Stimulated activated naive CD8-positive, alpha-beta T cell treated with anti-CD3 and anti-CD28 coated beads, Interleukin-15, amount 100 ng/mL, for 72 hours (primary cell): ENCODE data around the gene MTUS2.
"Not testable (repeated sequence)": the region's sequence is repeated elsewhere in the genome, so short reads cannot be mapped to it uniquely, and the experiment has no call there.

ENCODE experiments used
- ATAC-seq: fragments of 150-1000 bp; cut with Tn5 transposase; 2 replicates; pipeline ENCODE4 v1.10.0; 2021; ENCODE audit warnings: mild to moderate bottlenecking, moderate library complexity
- DNase-seq, 2 donors: peaks; one replicate each; pipeline ENCODE4 v3.0.0; 2021 to 2022
- H3K27ac Mint-ChIP-seq, 2 donors: one replicate each; pipeline ENCODE4 v1.8.0; 2022; ENCODE audit warnings: mild to moderate bottlenecking in 2 of 2, mixed read lengths in 2 of 2, moderate library complexity in 2 of 2
- H3K27me3 Mint-ChIP-seq: one replicate; pipeline ENCODE4 v1.8.0; 2022; ENCODE audit warnings: mixed read lengths
- H3K4me1 Mint-ChIP-seq: one replicate; pipeline ENCODE4 v1.8.0; 2022; ENCODE audit warnings: mild to moderate bottlenecking, mixed read lengths
- H3K4me3 Mint-ChIP-seq, 2 donors: one replicate each; pipeline ENCODE4 v1.8.0; 2022; ENCODE audit warnings: mild to moderate bottlenecking in 2 of 2, mixed read lengths in 2 of 2, moderate library complexity in 1 of 2
- H3K9me3 Mint-ChIP-seq, 2 donors: one replicate each; pipeline ENCODE4 v1.8.0; 2022; ENCODE audit warnings: mixed read lengths in 2 of 2

Gene MTUS2

DNA sequence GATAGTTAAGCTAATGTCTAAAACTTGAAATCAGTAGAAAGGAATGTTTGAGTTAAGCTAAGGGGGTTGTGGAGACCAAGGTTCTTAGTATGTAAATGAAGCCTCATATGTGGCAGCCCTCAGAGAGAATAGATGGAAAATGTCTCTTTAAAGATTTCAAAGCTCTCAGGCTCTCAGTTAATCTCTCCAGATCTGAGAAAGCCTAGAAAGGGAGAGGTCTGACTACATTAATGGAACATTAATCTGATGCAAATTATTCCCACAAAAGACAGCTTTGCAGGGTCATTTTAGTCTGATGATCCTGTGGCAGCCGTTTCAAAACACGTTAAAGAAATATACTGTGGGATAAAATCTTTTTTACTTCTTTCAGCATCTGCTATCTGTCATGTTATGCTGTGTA, 508.4 kb downstream of the MTUS2 start:
- ATAC-seq (no peak), DNase-seq (no peak)
- Mint-ChIP-seq H3K4me3 (no peak overlapping the region), H3K27me3 (no peaks in the 10 kb centered on the region), H3K27ac (no peak overlapping the region), H3K9me3 (peaks cover 0 to 6% of the 10 kb centered on the region in 2 donors), H3K4me1 (no peaks in the 10 kb centered on the region)

DNA sequence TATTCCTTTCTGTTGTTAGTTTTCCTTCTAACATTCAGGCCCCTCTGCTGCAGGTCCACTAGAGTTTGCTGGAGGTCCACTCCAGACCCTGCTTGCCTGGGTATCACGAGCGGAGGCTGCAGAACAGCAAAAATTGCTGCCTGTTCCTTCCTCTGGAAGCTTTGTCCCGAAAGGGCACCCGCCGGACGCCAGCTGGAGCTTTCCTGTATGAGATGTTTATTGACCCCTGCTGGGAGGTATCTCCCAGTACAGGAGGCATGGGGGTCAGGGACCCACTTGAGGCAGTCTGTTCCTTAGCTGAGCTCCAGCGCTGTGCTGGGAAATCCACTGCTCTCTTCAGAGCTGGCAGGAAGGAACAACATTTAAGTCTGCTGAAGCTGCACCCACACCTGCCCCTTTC, 516.2 kb downstream of the MTUS2 start:
- no peak overlapping the region for H3K27ac Mint-ChIP-seq
- no peaks in the 10 kb centered on the region for H3K27me3 Mint-ChIP-seq
- no peaks in the 10 kb centered on the region for H3K4me1 Mint-ChIP-seq
- H3K4me3 Mint-ChIP-seq: no peak overlapping the region
- peaks cover 8 to 18% of the 10 kb centered on the region in 2 donors for H3K9me3 Mint-ChIP-seq
- DNase-seq (no peak), ATAC-seq (no peak)

DNA sequence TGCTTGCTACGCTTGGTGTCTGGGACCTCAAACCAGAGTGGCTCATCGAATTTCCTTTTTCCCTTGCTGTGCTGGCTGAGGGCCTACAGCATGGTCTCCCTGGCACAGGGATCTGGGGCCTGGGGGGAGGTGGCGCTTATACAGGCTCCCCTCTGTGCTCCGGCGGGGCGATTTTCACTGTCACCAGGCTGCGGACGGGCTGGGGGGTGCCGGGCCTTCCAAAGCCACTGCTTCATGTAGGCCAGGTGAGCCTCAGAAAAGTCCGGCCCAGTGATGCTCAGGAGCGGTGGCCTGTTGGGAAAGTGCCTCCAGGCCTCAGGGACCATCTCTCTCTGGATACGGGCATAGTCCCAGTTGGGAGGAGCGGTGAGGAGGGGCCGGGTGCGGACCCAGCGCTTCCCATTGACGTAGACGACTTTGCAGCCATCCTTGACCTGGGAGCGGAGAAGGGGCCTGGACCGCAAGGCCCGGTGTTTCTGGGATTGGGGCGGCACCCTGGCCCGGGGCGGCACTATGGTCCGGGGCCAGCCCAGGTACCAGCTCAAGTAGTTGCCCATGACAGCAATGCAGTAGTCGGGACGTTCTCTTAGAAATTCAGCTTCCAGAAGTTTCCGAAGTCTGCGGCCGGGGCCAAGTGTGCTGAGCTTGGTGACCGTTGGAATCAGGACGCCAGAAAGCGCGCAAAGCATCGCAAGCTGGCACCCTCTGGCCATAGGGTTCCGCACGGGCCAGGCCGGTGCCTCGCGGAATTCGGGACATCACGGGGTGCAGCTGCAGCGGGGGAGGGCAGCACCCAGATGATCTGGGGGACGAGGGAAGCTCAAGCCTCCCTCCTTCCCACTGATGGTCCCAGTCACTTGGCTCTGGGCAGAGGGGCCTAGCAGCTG, 519.5 kb downstream of the MTUS2 start:
- ATAC-seq: no peak
- no peak overlapping the region for H3K4me3 Mint-ChIP-seq
- no peak overlapping the region for H3K27ac Mint-ChIP-seq
- peaks cover 8 to 15% of the 10 kb centered on the region in 2 donors for H3K9me3 Mint-ChIP-seq
- no peak for DNase-seq
- H3K27me3 Mint-ChIP-seq: no peaks in the 10 kb centered on the region
- no peaks in the 10 kb centered on the region for H3K4me1 Mint-ChIP-seq

DNA sequence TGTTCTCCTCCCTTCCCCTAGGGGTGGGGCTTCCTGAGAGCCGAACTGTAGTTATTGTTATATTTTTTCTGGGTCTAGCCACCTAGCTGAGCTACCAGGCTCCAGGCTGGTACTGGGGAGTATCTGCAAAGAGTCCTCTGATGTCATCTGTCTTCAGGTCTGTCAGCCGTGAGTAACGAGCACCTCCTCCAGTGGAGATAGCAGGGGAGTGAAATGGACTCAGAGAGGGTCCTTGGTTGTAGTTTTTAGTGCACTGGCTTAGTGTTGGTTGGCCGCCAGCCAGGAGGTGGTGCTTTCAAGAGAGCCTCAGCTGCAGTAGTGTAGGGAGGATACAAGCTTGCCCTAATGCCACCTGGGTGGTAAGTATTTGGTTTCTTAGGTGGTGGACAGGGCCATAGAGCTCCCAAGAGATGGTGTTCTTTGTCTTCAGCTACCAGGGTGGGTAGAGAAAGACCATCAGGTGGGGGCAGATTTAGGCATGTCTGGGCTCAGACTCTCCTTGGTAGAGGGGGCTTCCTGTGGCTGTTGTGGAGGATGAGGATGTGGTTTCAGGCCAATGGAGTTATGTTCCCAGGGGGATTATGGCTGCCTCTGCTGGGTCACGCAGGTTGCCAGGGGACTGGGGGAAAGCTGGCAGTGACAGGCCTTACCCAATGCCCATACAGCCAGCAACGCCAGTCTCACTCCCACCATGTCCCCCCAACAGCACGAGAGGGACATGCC, 525.9 kb downstream of the MTUS2 start:
- H3K27me3 Mint-ChIP-seq: peaks cover 26% of the 10 kb centered on the region
- ATAC-seq, H3K4me1 Mint-ChIP-seq, H3K4me3 Mint-ChIP-seq, H3K9me3 Mint-ChIP-seq, DNase-seq, H3K27ac Mint-ChIP-seq: not testable (repeated sequence)

DNA sequence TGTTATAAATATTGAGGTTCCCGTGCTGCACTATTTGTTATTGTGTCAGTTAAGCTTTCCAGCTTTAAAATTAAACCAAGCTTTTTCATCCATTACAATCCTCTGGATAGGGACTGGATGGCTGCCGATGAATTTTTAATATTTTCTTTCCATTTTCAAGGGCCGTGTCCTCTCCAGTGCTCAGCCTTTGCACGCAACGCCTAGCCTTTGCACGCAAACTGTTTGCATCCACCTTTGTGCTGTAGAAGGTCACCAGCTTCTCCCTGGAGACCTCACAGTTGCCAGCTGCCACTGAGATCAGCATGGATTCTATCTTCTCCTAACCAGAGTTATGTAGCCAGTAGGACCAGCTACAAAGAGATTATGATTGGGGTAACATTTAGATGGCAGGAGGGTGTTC, 534.9 kb downstream of the MTUS2 start:
- ATAC-seq (no peak), DNase-seq (no peak)
- Mint-ChIP-seq H3K4me1 (no peaks in the 10 kb centered on the region), H3K27ac (no peak overlapping the region), H3K9me3 (no peaks in the 10 kb centered on the region), H3K4me3 (no peak overlapping the region), H3K27me3 (peaks cover 25% of the 10 kb centered on the region)

DNA sequence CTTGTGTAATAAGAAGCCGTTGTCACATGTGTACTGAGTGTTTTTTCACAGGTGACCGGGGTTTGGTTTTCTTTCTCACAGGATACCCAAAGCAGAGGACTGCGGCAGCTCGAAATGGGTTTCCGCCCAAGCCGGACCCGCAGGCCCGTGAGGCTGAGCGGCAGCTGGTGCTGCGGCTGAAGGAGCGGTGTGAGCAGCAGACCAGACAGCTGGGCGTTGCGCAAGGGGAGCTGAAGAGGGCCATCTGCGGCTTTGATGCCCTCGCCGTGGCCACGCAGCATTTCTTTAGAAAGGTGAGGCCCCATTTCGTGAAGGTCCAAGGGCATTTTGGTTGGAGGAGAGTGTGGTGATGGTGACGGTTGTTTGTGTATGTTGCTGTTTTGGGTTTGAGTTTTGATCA, 539.0 kb downstream of the MTUS2 start:
- Mint-ChIP-seq H3K4me3 (no peak overlapping the region), H3K9me3 (no peaks in the 10 kb centered on the region), H3K27me3 (peaks cover 9% of the 10 kb centered on the region), H3K27ac (no peak overlapping the region), H3K4me1 (no peaks in the 10 kb centered on the region)
- DNase-seq: no peak
- ATAC-seq: no peak

DNA sequence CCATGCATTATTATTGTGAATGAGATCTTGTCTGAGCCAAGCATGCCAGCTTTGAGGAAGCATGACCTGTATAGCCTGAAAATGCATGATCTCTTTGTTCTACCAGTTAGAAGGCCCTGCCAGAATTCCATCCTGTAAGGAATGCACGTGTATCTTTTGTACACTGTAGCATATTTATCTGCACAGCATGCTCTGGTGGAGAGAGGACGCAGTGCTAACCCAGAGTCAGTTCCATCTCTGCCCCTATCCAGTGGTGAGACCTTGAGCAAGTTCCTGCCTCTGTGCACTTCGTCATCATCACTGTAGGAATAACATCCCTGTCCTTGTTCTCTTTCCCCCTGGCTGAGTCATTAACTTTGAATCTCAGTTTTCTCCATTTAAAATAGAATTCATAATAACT, 541.6 kb downstream of the MTUS2 start:
- DNase-seq: no peak
- H3K27ac Mint-ChIP-seq: no peak overlapping the region
- H3K4me3 Mint-ChIP-seq: no peak overlapping the region
- H3K9me3 Mint-ChIP-seq: no peaks in the 10 kb centered on the region
- no peak for ATAC-seq
- no peaks in the 10 kb centered on the region for H3K4me1 Mint-ChIP-seq
- peaks cover under 1% of the 10 kb centered on the region for H3K27me3 Mint-ChIP-seq

DNA sequence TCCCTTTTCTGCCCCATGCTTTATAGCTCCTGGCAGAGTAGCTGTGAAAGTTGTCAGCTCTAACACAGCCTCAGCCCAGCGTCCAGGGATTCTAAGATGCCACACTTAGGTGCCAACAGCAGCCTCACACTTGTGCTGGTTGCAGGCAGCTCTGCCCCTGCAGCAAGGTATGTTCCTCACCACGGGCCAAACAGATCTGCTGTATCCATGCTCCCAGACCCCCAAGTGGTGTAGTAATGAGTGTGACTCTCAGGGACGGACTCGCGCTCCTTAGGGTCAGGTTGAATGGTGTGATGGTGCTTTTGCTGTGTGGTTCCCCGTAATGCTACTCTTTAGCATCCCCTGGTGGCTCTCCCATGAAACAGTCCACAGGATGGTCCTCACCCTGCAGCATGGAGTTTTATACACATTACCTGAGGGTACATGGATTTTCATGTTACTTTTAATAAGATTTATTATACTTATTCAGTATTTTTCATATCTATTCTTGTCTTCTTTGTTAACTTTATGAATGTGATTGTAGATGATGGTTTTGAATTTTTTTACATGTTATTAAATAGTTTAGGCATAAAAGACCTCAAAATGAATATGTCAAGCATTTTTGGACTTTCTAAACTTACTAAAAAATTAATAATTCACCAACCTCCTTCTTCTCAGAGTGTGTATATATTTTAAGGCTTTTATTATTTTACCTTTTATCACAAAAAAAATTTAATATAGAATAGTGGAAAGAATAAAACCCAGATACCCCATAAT, 542.9 kb downstream of the MTUS2 start:
- H3K27ac Mint-ChIP-seq: no peak overlapping the region
- H3K27me3 Mint-ChIP-seq: peaks cover 12% of the 10 kb centered on the region
- H3K4me1 Mint-ChIP-seq: no peaks in the 10 kb centered on the region
- no peak overlapping the region for H3K4me3 Mint-ChIP-seq
- H3K9me3 Mint-ChIP-seq: no peaks in the 10 kb centered on the region
- ATAC-seq: peak; percentile 89
- peak; percentile 21 to 22 for DNase-seq

DNA sequence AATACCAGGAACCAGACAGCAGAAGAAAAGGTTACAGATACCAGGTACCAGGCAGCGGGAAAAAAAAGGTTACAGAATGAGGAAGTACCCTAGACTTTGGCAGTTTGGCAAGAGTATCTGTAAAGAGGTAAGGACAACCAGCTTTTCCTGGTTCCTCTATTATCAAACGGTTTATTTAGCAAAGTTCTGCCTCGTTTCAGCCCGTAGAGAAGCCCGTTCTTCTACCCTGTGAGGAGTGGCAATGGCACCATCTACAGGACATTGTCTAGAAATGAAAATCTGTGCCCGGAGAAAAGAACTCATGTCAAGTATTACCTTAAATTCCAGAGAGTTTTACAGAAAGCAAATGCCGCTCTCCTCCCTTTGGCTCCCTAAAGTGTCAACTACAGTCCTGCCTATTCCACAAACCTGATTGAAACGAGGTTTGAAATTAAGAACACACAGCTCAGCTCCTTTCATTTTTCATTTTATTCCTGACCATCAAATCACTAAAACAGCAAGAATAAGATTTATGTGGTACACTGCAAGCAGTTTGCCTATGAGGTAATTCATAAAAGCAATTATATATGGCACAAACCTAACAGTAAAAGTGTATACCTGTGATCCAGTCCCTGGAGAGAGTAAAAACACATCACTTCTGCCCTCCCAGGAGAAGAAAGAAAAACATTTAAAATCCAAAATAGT, 549.1 kb downstream of the MTUS2 start:
- DNase-seq: no peak
- Mint-ChIP-seq H3K9me3 (no peaks in the 10 kb centered on the region), H3K27ac (no peak overlapping the region), H3K27me3 (peaks cover 22% of the 10 kb centered on the region), H3K4me3 (no peak overlapping the region), H3K4me1 (no peaks in the 10 kb centered on the region)
- ATAC-seq: no peak

DNA sequence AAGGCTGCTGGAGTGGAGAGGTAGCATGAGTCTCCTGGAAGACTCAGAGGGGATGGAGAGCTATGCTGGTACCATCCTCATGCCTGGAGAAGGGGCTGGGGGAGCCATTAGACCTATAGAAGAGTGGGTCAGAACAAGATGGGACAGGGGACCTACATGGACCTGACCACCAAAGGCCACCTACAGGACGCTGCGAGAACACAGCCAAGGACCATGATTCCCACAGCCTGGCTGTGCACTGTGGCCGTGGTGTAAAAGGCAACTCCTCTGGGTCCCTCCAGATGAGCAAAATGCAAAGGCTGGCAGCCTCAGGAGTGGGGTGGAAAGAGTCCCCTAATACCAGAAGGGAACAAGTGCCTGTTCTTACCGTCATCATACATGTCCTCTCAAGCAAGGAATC, 559.1 kb downstream of the MTUS2 start:
- H3K27ac Mint-ChIP-seq: no peak overlapping the region
- no peak for ATAC-seq

DNA sequence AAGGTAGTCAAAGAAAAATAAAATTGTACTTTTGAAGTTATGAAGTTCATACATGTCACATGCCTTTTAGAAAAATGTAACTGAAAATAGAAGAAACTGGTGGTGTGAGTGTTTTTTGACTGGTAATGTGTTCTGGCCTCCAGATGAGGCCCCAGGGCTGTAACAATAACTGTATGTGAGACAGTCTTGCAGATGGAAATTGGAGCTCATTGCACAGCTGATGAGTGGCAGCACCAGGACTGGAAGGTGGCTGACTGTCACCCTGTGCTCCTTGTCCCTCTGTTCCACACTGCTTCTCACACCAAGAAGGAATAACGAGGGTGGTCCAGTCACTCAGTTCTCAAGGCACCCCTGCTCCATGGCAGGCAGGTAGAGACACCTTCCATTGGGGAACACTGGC, 559.7 kb downstream of the MTUS2 start:
- H3K4me3 Mint-ChIP-seq: no peak overlapping the region
- peaks cover 7% of the 10 kb centered on the region for H3K27me3 Mint-ChIP-seq
- peaks cover 8 to 17% of the 10 kb centered on the region in 2 donors for H3K9me3 Mint-ChIP-seq
- H3K4me1 Mint-ChIP-seq: no peaks in the 10 kb centered on the region
- H3K27ac Mint-ChIP-seq: no peak overlapping the region
- ATAC-seq: no peak
- DNase-seq: no peak

More for the DNA sequence above, 559.1 kb downstream of the MTUS2 start:
- H3K27me3 Mint-ChIP-seq: peaks cover 7% of the 10 kb centered on the region
- H3K9me3 Mint-ChIP-seq: peaks cover 8 to 17% of the 10 kb centered on the region in 2 donors
- H3K4me3 Mint-ChIP-seq: no peak overlapping the region
- no peaks in the 10 kb centered on the region for H3K4me1 Mint-ChIP-seq
- DNase-seq: no peak

DNA sequence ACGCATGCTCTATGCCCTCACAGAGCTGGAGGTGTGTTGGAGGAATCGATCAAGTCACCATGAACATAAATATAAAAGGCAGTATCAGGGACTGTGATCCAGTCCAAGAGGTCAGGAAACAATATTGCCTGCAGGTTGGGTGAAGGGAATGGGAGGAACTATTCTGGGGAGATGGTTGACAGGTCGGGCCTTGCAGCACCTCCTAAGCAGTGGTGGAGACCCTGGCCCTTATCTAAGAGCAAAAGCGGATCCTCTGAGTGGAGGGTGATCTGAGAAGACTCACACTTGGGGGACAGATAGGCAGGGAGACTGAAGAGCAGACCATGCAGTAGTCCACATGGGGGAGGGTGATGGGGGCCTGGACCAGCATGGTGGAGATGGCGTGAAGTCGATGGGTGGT, 561.9 kb downstream of the MTUS2 start:
- ATAC-seq (no peak), DNase-seq (no peak)
- Mint-ChIP-seq H3K4me1 (no peaks in the 10 kb centered on the region), H3K27ac (no peak overlapping the region), H3K9me3 (peaks cover 8 to 17% of the 10 kb centered on the region in 2 donors), H3K4me3 (no peak overlapping the region), H3K27me3 (peaks cover under 1% of the 10 kb centered on the region)

DNA sequence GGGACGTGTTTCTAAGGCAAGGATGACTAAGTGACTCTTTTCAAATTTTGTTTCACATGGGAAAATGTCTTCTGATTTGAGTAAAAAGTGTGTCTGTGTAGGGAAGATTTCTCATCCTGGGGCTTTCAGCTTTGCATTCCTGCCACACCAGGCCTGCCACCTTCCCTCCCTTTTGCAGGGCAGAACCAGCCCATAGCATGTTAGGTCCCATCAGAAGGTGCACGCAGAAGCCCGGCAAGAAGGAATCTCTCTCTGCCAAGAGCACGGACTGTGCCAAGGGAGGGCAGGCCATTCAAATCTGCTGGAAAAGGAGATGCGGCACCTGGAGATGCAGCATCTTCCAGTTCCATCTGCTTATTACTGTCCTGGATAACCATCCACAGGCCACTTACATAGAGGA, 563.3 kb downstream of the MTUS2 start:
- DNase-seq (no peak), ATAC-seq (no peak)
- Mint-ChIP-seq H3K9me3 (peaks cover 8 to 17% of the 10 kb centered on the region in 2 donors), H3K27ac (no peak overlapping the region), H3K4me1 (no peaks in the 10 kb centered on the region), H3K4me3 (no peak overlapping the region), H3K27me3 (no peaks in the 10 kb centered on the region)

DNA sequence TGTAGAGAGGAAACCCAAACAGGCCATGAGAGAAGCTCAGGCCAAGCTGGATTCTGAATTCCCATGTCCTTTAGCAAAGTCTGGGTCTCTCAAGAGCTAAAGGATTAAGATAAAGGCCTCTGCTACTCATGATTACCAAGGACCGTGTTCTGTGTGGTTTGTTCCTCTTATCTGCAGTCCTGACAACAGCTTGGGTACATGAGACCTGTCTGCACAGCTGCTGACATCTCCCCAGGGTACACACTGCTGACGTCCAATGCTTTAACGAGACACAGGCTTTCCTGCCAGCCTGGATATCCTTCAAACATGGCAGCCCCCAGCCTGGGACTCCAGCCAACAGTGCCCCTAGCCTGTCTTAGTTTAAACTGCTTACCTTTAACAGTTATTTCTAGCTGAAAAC, 564.3 kb downstream of the MTUS2 start:
- no peak overlapping the region for H3K27ac Mint-ChIP-seq
- no peak overlapping the region for H3K4me3 Mint-ChIP-seq
- DNase-seq (no peak), ATAC-seq (no peak)
- H3K9me3 Mint-ChIP-seq: peaks cover under 1 to 8% of the 10 kb centered on the region in 2 donors
- H3K4me1 Mint-ChIP-seq: no peaks in the 10 kb centered on the region
- no peaks in the 10 kb centered on the region for H3K27me3 Mint-ChIP-seq

DNA sequence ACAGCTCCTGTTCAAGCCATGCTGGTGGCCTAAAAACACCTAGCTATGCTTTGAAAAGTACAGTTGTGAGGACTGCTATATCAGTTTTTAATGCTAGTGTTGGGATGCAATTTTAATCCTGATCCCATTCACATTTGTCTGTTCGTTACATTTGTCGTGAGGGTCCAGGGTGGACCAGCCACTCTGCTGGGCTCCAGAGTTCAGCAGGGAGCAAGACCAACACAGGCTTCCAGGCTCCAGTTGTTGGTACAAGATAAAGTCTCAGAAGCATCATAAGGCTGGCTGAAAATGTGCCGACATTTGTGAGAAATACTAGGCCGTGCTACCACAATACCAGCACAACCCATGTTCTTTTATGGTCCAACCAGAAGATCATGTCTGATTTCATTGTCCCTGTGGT, 564.7 kb downstream of the MTUS2 start:
- DNase-seq (no peak), ATAC-seq (no peak)
- Mint-ChIP-seq H3K4me1 (no peaks in the 10 kb centered on the region), H3K27ac (no peak overlapping the region), H3K9me3 (peaks cover 0 to 6% of the 10 kb centered on the region in 2 donors), H3K27me3 (no peaks in the 10 kb centered on the region), H3K4me3 (no peak overlapping the region)
